ENCODE measurements around the gene HOXA11.

GRCh38 chr7:27144781-27145164 is 40.3 kb downstream of the HOXA11 start:
- no peak for TF ChIP-seq CTCF (IDR thresholded peaks at IDR 0.05)
- TF ChIP-seq POLR2A (IDR thresholded peaks at IDR 0.05) = no peak

All from adrenal gland (tissue), 5 donors.